Calu3 (cell line): ENCODE results near the gene C9orf50. TPM values are rescaled to one million over a fixed set of nuclear protein-coding genes. Genes with fewer than 3 reads are reported as not detected.
A peak's percentile ranks its signal among the peaks of the same experiment; 100 is the strongest.

Source experiments
- BruUV-seq: library from RNA; stranded (reverse); fragments of 400-500 nt; replicated peaks from 2 replicates; lab custom pipeline; 2021; lab: Mats Ljungman, UMichigan
- CTCF ChIA-PET: fragments of 300-600 bp; sonication (Branson Sonifier 250); formaldehyde crosslinking; loops from one replicate; lab custom pipeline; 2022; ENCODE audit warnings: antibody characterized with exemption; lab: Charles Lee
- DNase-seq: peaks from one replicate; pipeline ENCODE4 v3.0.0; 2022
- H3K27ac Mint-ChIP-seq: one replicate; pipeline ENCODE4 v1.8.0; 2022; ENCODE audit warnings: mixed read lengths; ENCODE audit not compliant: unreplicated experiment
- H3K27me3 Mint-ChIP-seq: one replicate; pipeline ENCODE4 v1.8.0; 2022; ENCODE audit warnings: mixed read lengths; ENCODE audit not compliant: unreplicated experiment
- H3K36me3 Mint-ChIP-seq: one replicate; pipeline ENCODE4 v1.8.0; 2022; ENCODE audit warnings: mild to moderate bottlenecking, moderate library complexity, mixed read lengths; ENCODE audit not compliant: insufficient read depth, unreplicated experiment
- H3K4me1 Mint-ChIP-seq: one replicate; pipeline ENCODE4 v1.8.0; 2022; ENCODE audit warnings: mild to moderate bottlenecking, low read depth, mixed read lengths; ENCODE audit not compliant: unreplicated experiment
- H3K4me3 Mint-ChIP-seq: one replicate; pipeline ENCODE4 v1.8.0; 2022; ENCODE audit warnings: mild to moderate bottlenecking, low read depth, moderate library complexity, mixed read lengths; ENCODE audit not compliant: unreplicated experiment
- H3K9me3 Mint-ChIP-seq: one replicate; pipeline ENCODE4 v1.8.0; 2022; ENCODE audit warnings: low read depth, mixed read lengths; ENCODE audit not compliant: unreplicated experiment
- intact Hi-C: fragments of 100-400 bp; cut with micrococcal nuclease; formaldehyde crosslinking; loops from one replicate; pipeline ENCODE4 v1.10.0; 2022; ENCODE audit not compliant: unreplicated experiment
- total RNA-seq: library from RNA; stranded (reverse); gene quantifications from 2 replicates; pipeline ENCODE4 v1.2.3, GENCODE V29; 2022
- TF ChIP-seq, protein P1 (sequence below): fragments of 200-600 bp; IDR thresholded peaks from one replicate; pipeline ENCODE4 v1.8.0; 2022; ENCODE audit warnings: antibody characterized with exemption; ENCODE audit not compliant: unreplicated experiment

C9orf50 gene
- total RNA-seq, 1 experiment from 2014 or later: not detected

DNA sequence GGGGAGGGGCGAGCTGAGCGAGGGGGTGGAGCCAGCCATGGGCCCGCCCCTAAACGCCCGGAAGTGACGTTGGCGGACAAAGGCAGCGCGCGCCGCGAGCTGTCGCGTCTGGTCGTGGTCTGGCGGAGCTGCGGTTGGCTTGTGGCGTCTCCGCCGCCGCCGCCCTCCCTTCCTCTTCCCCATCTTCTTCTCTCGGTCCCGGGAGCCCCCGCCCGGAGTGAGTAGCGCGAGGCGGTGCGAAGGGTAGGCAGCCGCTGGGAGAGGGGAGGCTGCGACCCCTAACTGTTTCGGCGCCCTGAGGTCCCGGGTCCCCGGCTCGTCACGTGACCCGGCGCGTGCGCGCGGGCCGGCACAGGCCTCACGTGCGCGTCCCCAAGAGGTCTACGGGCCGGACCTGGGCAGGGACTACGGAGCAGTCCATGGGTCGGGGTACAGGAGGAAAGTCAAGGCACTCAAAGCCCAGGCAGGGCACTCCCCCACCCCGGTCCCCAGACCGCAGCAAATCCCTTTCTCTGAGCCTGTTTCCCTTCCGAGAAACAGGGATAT is 5.3 kb upstream of the C9orf50 start, which contains the start of gene NTMT1:
TSS of gene NTMT1 (plus strand) at position 85 of the 546 bp plus-strand sequence. CDS start 6,541 bp downstream, outside the sequence.
- Mint-ChIP-seq H3K27ac (peak within 1 kb of the TSS; percentile 56), H3K9me3 (no peaks in the 10 kb centered on the region), H3K27me3 (no peaks in the 10 kb centered on the region), H3K4me1 (peaks cover 34% of the 10 kb centered on the region), H3K4me3 (peak within 1 kb of the TSS; percentile 82), H3K36me3 (peaks cover 38% of the 10 kb centered on the region)
- intact Hi-C loops: no loop called here
- BruUV-seq: no TSS peak
- CTCF ChIA-PET: interaction anchor here (0.7 to 1.2 kb wide), 7 partner anchors 14 to 699 kb away, joined by 3 to 5 read pairs (median 4); no protein-coding TSS in a partner anchor
- TF ChIP-seq, protein P1, sequence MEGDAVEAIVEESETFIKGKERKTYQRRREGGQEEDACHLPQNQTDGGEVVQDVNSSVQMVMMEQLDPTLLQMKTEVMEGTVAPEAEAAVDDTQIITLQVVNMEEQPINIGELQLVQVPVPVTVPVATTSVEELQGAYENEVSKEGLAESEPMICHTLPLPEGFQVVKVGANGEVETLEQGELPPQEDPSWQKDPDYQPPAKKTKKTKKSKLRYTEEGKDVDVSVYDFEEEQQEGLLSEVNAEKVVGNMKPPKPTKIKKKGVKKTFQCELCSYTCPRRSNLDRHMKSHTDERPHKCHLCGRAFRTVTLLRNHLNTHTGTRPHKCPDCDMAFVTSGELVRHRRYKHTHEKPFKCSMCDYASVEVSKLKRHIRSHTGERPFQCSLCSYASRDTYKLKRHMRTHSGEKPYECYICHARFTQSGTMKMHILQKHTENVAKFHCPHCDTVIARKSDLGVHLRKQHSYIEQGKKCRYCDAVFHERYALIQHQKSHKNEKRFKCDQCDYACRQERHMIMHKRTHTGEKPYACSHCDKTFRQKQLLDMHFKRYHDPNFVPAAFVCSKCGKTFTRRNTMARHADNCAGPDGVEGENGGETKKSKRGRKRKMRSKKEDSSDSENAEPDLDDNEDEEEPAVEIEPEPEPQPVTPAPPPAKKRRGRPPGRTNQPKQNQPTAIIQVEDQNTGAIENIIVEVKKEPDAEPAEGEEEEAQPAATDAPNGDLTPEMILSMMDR: no peak
- DNase-seq: peak; percentile 78

DNA sequence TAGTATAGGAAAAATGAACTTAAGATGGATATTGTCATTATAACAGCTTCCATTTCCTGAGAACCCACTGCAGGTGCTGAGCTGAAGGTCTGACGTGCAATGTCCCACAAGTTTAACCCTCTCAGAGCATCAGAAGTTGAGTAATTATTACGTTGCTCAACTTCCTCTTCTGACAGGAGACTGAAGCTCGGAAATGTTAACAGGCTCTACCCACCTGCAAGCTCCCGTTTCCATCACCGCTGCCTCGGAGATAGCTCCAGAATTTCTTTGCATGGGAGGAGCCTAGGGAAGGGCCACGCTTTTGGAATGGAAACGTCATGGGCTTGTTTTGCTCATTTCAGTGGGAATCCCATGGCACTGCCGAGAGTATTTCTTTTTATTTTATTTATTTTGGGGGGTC is 4.0 kb upstream of the C9orf50 start:
- H3K9me3 Mint-ChIP-seq: no peaks in the 10 kb centered on the region
- intact Hi-C loops: loop anchor here (1.0 kb wide), 1 partner anchor 486 kb away; no protein-coding TSS in a partner anchor
- no peaks in the 10 kb centered on the region for H3K27me3 Mint-ChIP-seq
- H3K36me3 Mint-ChIP-seq: peaks cover 38% of the 10 kb centered on the region
- H3K27ac Mint-ChIP-seq: no peak overlapping the region
- H3K4me1 Mint-ChIP-seq: peaks cover 29% of the 10 kb centered on the region
- TF ChIP-seq, protein P1: no peak
- CTCF ChIA-PET: interaction anchor here (0.7 to 2.2 kb wide), 5 partner anchors 442 to 513 kb away, joined by 3 to 22 read pairs (median 4); partner anchors contain the start of gene PTPA
- H3K4me3 Mint-ChIP-seq: no peak overlapping the region
- BruUV-seq: no TSS peak
- no peak for DNase-seq

DNA sequence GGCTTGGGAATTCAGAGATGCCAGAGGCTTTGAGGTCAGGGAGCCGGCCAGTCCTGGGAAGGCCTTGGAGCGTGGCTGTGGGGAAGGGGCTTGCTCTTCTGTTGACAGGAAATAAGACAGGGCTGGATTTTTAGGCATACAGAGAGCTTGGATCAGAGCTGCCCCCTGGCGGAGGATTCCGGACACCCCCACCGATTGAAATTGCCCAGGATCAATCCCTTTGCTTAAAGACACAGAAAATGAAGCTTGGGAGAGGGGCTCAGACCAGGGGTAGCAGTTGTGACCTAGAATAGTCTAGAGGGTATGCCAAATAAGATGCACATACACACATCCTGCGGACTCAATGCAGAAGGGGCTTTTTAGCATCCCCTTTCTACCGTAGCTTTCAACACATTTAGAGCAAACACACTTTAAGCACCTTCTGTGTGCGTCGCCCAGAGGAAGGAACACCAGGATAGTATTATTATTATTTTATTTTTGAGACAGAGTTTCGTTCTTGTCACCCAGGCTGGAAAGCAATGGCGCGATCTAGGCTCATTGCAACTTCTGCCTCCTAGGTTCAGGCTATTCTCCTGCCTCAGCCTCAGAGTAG is 3.4 kb upstream of the C9orf50 start:
- H3K4me1 Mint-ChIP-seq: peaks cover 29% of the 10 kb centered on the region

DNA sequence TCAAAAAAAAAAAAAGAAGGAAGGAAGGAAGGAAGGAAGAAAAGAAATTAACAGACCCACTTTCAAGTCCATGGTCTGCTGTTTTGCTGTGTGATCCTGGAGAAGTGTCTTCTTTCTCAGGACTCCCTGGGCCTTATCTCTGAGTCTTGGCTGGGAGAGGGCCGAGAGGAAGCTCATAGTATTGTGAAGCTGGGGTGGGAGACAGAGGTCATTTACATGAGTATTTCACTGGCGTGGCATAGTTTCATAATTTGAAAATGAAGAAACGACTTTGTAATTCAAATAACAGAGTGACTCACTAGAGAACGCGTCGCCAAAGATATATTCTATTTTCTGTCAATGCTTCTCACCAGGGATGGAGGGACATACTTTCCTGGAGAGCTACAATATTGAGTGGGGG is 2.4 kb upstream of the C9orf50 start:
- peaks cover 38% of the 10 kb centered on the region for H3K36me3 Mint-ChIP-seq
- no peak overlapping the region for H3K4me3 Mint-ChIP-seq
- no peaks in the 10 kb centered on the region for H3K9me3 Mint-ChIP-seq
- TF ChIP-seq, protein P1: no peak
- BruUV-seq: no TSS peak
- H3K4me1 Mint-ChIP-seq: peaks cover 29% of the 10 kb centered on the region
- CTCF ChIA-PET: interaction anchor here (0.6 to 2.2 kb wide), 3 partner anchors 129 to 491 kb away, joined by 3 to 22 read pairs (median 5); no protein-coding TSS in a partner anchor
- no peaks in the 10 kb centered on the region for H3K27me3 Mint-ChIP-seq
- DNase-seq: no peak
- intact Hi-C loops: no loop called here
- H3K27ac Mint-ChIP-seq: no peak overlapping the region

More for the DNA sequence above, 3.4 kb upstream of the C9orf50 start:
- BruUV-seq: no TSS peak
- Mint-ChIP-seq H3K36me3 (peaks cover 38% of the 10 kb centered on the region), H3K27me3 (no peaks in the 10 kb centered on the region), H3K4me3 (no peak overlapping the region), H3K27ac (no peak overlapping the region), H3K9me3 (no peaks in the 10 kb centered on the region)
- CTCF ChIA-PET: interaction anchor here (0.6 to 2.2 kb wide), 9 partner anchors 128 to 513 kb away, joined by 3 to 22 read pairs (median 4); partner anchors contain the start of gene PTPA
- TF ChIP-seq, protein P1: peak; percentile 61
- intact Hi-C loops: loop anchor here (1.0 kb wide), 1 partner anchor 485 kb away; no protein-coding TSS in a partner anchor
- DNase-seq: peak; percentile 73
